ENCODE results near the gene PRR4.

PRR4 gene

DNA sequence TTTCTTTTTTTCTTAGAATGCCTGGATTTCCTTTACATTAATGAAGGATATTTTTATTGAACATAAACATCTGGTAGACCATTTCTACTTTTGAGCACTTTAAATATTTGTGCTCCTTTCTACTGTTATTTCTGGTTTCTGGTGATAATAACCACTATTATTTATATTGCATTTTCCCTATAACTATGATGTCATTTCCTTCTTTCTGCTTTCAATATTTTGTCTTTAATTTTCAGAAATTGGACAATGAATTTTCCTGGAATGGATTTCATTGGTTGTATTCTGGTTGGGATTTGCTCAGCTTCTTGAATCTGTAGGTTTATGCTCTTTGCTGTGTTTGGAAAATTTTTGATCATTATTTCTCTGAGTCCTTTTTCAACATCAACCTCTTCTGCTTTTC, 40.0 kb upstream of the PRR4 start:
- Histone ChIP-seq H3K27ac (ENCODE audit: low read length) (no peak overlapping the region), H3K9ac (ENCODE audit: low read length) (no peak overlapping the region), H3K9me2 (replicated peaks; ENCODE audit: insufficient read depth, low read length) (no peaks in the 10 kb centered on the region), H3K36me3 (replicated peaks; ENCODE audit: insufficient read depth, low read length) (no peaks in the 10 kb centered on the region), H3K27me3 (replicated peaks; ENCODE audit: insufficient read depth, low read length) (no peaks in the 10 kb centered on the region), H4K20me1 (ENCODE audit: insufficient read depth, low read length) (no peaks in the 10 kb centered on the region), H3K9me3 (replicated peaks; ENCODE audit: insufficient read depth, low read length) (no peaks in the 10 kb centered on the region), H3K4me1 (ENCODE audit: low read length) (no peaks in the 10 kb centered on the region), H3F3A (ENCODE audit: insufficient read depth, low read length) (no peaks in the 10 kb centered on the region), H3K4me2 (ENCODE audit: low read depth, low read length) (no peak overlapping the region), H3K4me3 (ENCODE audit: low read length) (no peak overlapping the region), H2AFZ (ENCODE audit: low read length) (no peak overlapping the region), H3K79me2 (ENCODE audit: low read length) (no peaks in the 10 kb centered on the region)
- no peak for DNase-seq
- TF ChIP-seq EZH2 (optimal IDR thresholded peaks at IDR 0.05; ENCODE audit: low read depth, low read length) (no peak), EZH2phosphoT487 (IDR thresholded peaks at IDR 0.05; ENCODE audit: low read length) (no peak)
- TF ChIP-seq, protein P1, sequence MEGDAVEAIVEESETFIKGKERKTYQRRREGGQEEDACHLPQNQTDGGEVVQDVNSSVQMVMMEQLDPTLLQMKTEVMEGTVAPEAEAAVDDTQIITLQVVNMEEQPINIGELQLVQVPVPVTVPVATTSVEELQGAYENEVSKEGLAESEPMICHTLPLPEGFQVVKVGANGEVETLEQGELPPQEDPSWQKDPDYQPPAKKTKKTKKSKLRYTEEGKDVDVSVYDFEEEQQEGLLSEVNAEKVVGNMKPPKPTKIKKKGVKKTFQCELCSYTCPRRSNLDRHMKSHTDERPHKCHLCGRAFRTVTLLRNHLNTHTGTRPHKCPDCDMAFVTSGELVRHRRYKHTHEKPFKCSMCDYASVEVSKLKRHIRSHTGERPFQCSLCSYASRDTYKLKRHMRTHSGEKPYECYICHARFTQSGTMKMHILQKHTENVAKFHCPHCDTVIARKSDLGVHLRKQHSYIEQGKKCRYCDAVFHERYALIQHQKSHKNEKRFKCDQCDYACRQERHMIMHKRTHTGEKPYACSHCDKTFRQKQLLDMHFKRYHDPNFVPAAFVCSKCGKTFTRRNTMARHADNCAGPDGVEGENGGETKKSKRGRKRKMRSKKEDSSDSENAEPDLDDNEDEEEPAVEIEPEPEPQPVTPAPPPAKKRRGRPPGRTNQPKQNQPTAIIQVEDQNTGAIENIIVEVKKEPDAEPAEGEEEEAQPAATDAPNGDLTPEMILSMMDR (IDR thresholded peaks at IDR 0.05; ENCODE audit: low read length), result no peak

DNA sequence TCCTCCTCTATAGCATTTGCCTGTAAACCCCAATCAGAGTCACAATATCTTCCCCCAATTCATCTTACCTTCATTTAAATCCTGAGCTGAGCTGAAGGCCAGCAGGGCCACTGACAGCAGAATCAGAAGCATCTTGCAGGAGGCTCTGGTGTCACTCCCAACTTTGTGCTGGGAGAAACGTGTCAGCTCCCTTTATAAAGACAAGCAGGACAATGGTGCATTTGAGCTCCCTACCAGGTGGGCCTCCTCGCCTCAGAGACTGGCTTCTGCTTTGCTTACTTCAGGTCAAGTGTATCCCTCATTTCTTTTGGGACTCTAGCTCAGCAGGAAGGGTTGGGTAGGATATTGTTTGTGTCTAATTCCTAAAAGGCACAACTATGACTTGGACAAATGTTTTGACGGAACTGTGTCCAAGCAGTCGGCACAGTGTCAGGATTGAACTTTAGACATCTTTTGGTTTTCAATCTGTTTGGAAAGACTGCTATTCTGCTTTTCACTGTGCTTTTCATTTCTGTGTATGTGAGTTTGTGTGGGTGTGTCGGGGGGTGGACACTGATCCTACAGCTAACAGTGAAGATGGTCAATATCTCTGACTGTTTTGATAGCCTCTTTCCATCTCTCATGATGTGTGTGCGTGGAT, 34.9 kb upstream of the PRR4 start, which contains the start of gene PRH1:
Gene PRH1, minus strand, starts transcription at position 170 of the 640 bp plus-strand sequence. Its CDS starts 38 bp downstream, at position 132.
- Histone ChIP-seq H3K36me3 (replicated peaks; ENCODE audit: insufficient read depth, low read length) (no peaks in the 10 kb centered on the region), H3K9me3 (replicated peaks; ENCODE audit: insufficient read depth, low read length) (no peaks in the 10 kb centered on the region), H3K79me2 (ENCODE audit: low read length) (no peaks in the 10 kb centered on the region), H3K9ac (ENCODE audit: low read length) (no peak within 1 kb of the TSS), H3K4me2 (ENCODE audit: low read depth, low read length) (no peak within 1 kb of the TSS), H3F3A (ENCODE audit: insufficient read depth, low read length) (no peaks in the 10 kb centered on the region), H3K27me3 (replicated peaks; ENCODE audit: insufficient read depth, low read length) (no peaks in the 10 kb centered on the region), H3K9me2 (replicated peaks; ENCODE audit: insufficient read depth, low read length) (no peaks in the 10 kb centered on the region), H3K4me3 (ENCODE audit: low read length) (no peak within 1 kb of the TSS), H2AFZ (ENCODE audit: low read length) (no peak within 1 kb of the TSS), H4K20me1 (ENCODE audit: insufficient read depth, low read length) (no peaks in the 10 kb centered on the region), H3K27ac (ENCODE audit: low read length) (no peak within 1 kb of the TSS), H3K4me1 (ENCODE audit: low read length) (no peaks in the 10 kb centered on the region)
- no peak for DNase-seq
- TF ChIP-seq EZH2 (optimal IDR thresholded peaks at IDR 0.05; ENCODE audit: low read depth, low read length) (no peak), EZH2phosphoT487 (IDR thresholded peaks at IDR 0.05; ENCODE audit: low read length) (no peak)
- TF ChIP-seq, protein P1 (IDR thresholded peaks at IDR 0.05; ENCODE audit: low read length), result no peak

DNA sequence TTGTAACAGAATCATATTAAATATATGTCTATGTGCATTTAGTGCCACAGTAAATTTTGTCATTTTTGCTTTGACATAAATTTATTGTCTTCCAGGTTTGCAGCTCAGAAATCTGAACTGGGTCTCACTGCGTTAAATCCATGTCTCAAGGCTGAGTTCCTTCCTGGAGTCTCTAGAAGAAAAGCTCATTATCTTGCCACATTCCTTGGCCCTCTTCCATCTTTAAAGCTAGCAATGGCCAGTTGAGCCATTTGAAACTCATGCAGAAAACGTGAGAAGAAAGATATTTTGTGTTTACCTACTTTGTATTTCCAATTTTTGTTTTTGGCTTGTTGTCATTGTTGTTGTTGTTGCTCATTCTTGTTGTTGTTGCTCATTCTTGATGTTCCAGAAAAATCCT, 24.1 kb upstream of the PRR4 start:
- DNase-seq, result no peak

More for the DNA sequence above, 24.1 kb upstream of the PRR4 start:
- H3K9ac ChIP-seq (ENCODE audit: low read length), result no peak overlapping the region
- H3K4me3 ChIP-seq (ENCODE audit: low read length), result no peak overlapping the region
- TF ChIP-seq, protein P1 (IDR thresholded peaks at IDR 0.05; ENCODE audit: low read length), result no peak
- TF ChIP-seq EZH2 (optimal IDR thresholded peaks at IDR 0.05; ENCODE audit: low read depth, low read length), result no peak
- no peak for TF ChIP-seq EZH2phosphoT487 (IDR thresholded peaks at IDR 0.05; ENCODE audit: low read length)
- H4K20me1 ChIP-seq (ENCODE audit: insufficient read depth, low read length), result no peaks in the 10 kb centered on the region
- H3K4me2 ChIP-seq (ENCODE audit: low read depth, low read length), result no peak overlapping the region
- H3K79me2 ChIP-seq (ENCODE audit: low read length), result no peaks in the 10 kb centered on the region
- no peaks in the 10 kb centered on the region for H3K36me3 ChIP-seq (replicated peaks; ENCODE audit: insufficient read depth, low read length)
- no peaks in the 10 kb centered on the region for H3K4me1 ChIP-seq (ENCODE audit: low read length)
- no peak overlapping the region for H2AFZ ChIP-seq (ENCODE audit: low read length)
- no peaks in the 10 kb centered on the region for H3K9me3 ChIP-seq (replicated peaks; ENCODE audit: insufficient read depth, low read length)
- H3K27ac ChIP-seq (ENCODE audit: low read length), result no peak overlapping the region
- H3F3A ChIP-seq (ENCODE audit: insufficient read depth, low read length), result no peaks in the 10 kb centered on the region
- no peaks in the 10 kb centered on the region for H3K9me2 ChIP-seq (replicated peaks; ENCODE audit: insufficient read depth, low read length)
- no peaks in the 10 kb centered on the region for H3K27me3 ChIP-seq (replicated peaks; ENCODE audit: insufficient read depth, low read length)

Measured in MM.1S (cell line).